ENCODE measurements around the gene AK2. TPM values are rescaled to one million over a fixed set of nuclear protein-coding genes. Genes with fewer than 3 reads are reported as not detected.

The AK2 gene
- total RNA-seq, 1 donor: 99.7 TPM

- TF ChIP-seq, protein P1, sequence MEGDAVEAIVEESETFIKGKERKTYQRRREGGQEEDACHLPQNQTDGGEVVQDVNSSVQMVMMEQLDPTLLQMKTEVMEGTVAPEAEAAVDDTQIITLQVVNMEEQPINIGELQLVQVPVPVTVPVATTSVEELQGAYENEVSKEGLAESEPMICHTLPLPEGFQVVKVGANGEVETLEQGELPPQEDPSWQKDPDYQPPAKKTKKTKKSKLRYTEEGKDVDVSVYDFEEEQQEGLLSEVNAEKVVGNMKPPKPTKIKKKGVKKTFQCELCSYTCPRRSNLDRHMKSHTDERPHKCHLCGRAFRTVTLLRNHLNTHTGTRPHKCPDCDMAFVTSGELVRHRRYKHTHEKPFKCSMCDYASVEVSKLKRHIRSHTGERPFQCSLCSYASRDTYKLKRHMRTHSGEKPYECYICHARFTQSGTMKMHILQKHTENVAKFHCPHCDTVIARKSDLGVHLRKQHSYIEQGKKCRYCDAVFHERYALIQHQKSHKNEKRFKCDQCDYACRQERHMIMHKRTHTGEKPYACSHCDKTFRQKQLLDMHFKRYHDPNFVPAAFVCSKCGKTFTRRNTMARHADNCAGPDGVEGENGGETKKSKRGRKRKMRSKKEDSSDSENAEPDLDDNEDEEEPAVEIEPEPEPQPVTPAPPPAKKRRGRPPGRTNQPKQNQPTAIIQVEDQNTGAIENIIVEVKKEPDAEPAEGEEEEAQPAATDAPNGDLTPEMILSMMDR (IDR thresholded peaks at IDR 0.05; ENCODE audit: insufficient read depth, low read depth, low read length): no peak
- DNase-seq (ENCODE audit: low read depth): no peak
- no peak overlapping the region for H3K4me3 ChIP-seq (ENCODE audit: low read depth, low read length)
These were observed 45.3 kb downstream of the AK2 start for GRCh38 chr1:32991386-32991785.

DNA sequence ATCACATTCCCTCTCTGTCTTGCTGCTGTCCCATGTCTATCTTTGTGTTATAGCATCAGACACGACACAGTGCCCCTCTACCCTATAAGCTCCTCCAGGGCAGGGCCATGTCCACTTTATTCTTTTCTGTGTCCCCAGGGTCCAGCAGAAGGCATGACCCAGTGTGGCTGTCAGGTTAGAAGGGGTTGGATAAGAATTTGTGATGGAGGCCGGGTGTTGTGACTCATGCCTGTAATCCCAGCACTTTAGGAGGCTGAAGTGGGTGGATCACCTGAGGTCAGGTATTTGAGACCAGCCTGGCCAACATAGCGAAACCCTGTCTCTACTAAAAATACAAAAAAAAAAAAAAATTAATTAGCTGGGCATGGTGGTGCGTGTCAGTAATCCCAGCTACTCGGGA, 45.8 kb downstream of the AK2 start:
- no peak overlapping the region for H3K4me3 ChIP-seq (ENCODE audit: low read depth, low read length)
- TF ChIP-seq, protein P1 (IDR thresholded peaks at IDR 0.05; ENCODE audit: insufficient read depth, low read depth, low read length): no peak
- no peak for DNase-seq (ENCODE audit: low read depth)

GRCh38 chr1:32989160-32990050, 47.3 kb downstream of the AK2 start:
- DNase-seq (ENCODE audit: low read depth): peak; percentile 98
- H3K4me3 ChIP-seq (ENCODE audit: low read depth, low read length): no peak overlapping the region
- TF ChIP-seq, protein P1 (IDR thresholded peaks at IDR 0.05; ENCODE audit: insufficient read depth, low read depth, low read length): no peak

DNA sequence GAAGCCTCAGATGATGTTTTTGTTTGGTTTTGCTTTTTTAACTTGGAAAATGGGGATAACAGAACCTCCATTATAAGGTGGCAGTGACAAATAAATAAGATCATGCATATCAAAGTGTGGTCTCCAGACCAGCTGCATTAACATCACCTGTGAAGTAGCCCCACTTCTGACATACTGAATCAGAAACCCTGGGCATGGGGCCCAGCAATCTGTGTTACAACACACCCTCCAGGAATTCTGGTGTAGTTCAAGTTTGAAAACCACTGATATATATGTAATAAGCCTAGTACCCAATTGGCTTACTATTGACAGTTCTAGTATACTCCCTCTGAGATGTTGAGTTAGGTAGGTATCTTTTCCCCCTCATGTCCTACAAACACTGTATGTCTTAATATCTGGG, 48.0 kb downstream of the AK2 start:
- peak; percentile 79 for DNase-seq (ENCODE audit: low read depth)
- no peak overlapping the region for H3K4me3 ChIP-seq (ENCODE audit: low read depth, low read length)
- TF ChIP-seq, protein P1 (IDR thresholded peaks at IDR 0.05; ENCODE audit: insufficient read depth, low read depth, low read length): no peak

- no peak overlapping the region for H3K4me3 ChIP-seq (ENCODE audit: low read depth, low read length)
- TF ChIP-seq, protein P1 (IDR thresholded peaks at IDR 0.05; ENCODE audit: insufficient read depth, low read depth, low read length): no peak
- no peak for DNase-seq (ENCODE audit: low read depth)
These were observed 51.5 kb downstream of the AK2 start for GRCh38 chr1:32985226-32985625.

- no peak overlapping the region for H3K4me3 ChIP-seq (ENCODE audit: low read depth, low read length)
- DNase-seq (ENCODE audit: low read depth): peak; percentile 66
- TF ChIP-seq, protein P1 (IDR thresholded peaks at IDR 0.05; ENCODE audit: insufficient read depth, low read depth, low read length): no peak
These were observed 52.1 kb downstream of the AK2 start for GRCh38 chr1:32984455-32985171.

All from fibroblast of villous mesenchyme (primary cell).